HepG2 (cell line): ENCODE results near the gene ATAD3C. TPM values are rescaled to one million over a fixed set of nuclear protein-coding genes. Genes with fewer than 3 reads are reported as not detected.

Source experiments
- ARID2 ChIP-seq: sonication (generic); formaldehyde crosslinking; IDR thresholded peaks from 2 replicates; pipeline ENCODE4 v1.8.1; 2022; ENCODE audit warnings: mild to moderate bottlenecking, missing genetic modification reagents, borderline replicate concordance
- ATF2 ChIP-seq: sonication (generic); formaldehyde crosslinking; IDR thresholded peaks from 2 replicates; pipeline ENCODE4 v1.4.0; 2020; ENCODE audit warnings: missing genetic modification reagents
- BCL3 ChIP-seq: sonication (generic); formaldehyde crosslinking; IDR thresholded peaks from 2 replicates; pipeline ENCODE4 v1.5.1; 2020; ENCODE audit warnings: mild to moderate bottlenecking, missing genetic modification reagents, moderate library complexity
- CREBL2 ChIP-seq: sonication (generic); formaldehyde crosslinking; IDR thresholded peaks from 2 replicates; pipeline ENCODE4 v1.8.1; 2023; ENCODE audit warnings: missing genetic modification reagents, mild to moderate bottlenecking, borderline replicate concordance
- DBP ChIP-seq: sonication (generic); formaldehyde crosslinking; IDR thresholded peaks from 2 replicates; pipeline ENCODE4 v1.4.0; 2020; ENCODE audit warnings: missing genetic modification reagents; ENCODE audit errors: not compliant biosample characterization
- E2F5 ChIP-seq: sonication (generic); formaldehyde crosslinking; conservative IDR thresholded peaks from 2 replicates; pipeline ENCODE4 v1.4.0; 2020; ENCODE audit warnings: missing genetic modification reagents
- FLYWCH1 ChIP-seq: sonication (generic); formaldehyde crosslinking; IDR thresholded peaks from 2 replicates; pipeline ENCODE4 v1.8.1; 2023; ENCODE audit warnings: mild to moderate bottlenecking, missing genetic modification reagents
- KAT2B ChIP-seq: fragments of 150-350 bp; IDR thresholded peaks from 2 replicates; pipeline ENCODE4 v1.6.1; 2014; ENCODE audit warnings: low read depth, low read length, borderline replicate concordance
- MATR3 ChIP-seq: sonication (generic); formaldehyde crosslinking; IDR thresholded peaks from 2 replicates; pipeline ENCODE4 v1.4.0; 2020; ENCODE audit warnings: missing genetic modification reagents
- NR2F2 ChIP-seq: IDR thresholded peaks from 2 replicates; pipeline ENCODE4 v1.6.1; 2012; ENCODE audit warnings: low read depth, inconsistent platforms, borderline replicate concordance
- RBFOX2 ChIP-seq: fragments of 200-400 bp; formaldehyde crosslinking; IDR thresholded peaks from 2 replicates; pipeline ENCODE4 v1.6.1; 2017; ENCODE audit warnings: low read depth, mild to moderate bottlenecking, low read length
- SKI ChIP-seq: fragments of 450-650 bp; IDR thresholded peaks from one replicate; pipeline ENCODE4 v1.6.1; 2018; ENCODE audit warnings: mild to moderate bottlenecking; ENCODE audit not compliant: partially characterized antibody
- TFAP4 ChIP-seq: sonication (generic); IDR thresholded peaks from 2 replicates; pipeline ENCODE4 v1.6.1; 2016; ENCODE audit warnings: low read depth, borderline replicate concordance
- THAP9 ChIP-seq: sonication (generic); formaldehyde crosslinking; IDR thresholded peaks from 2 replicates; pipeline ENCODE4; 2020; ENCODE audit warnings: missing genetic modification reagents, mild to moderate bottlenecking, borderline replicate concordance
- ZFP90 ChIP-seq: sonication (generic); formaldehyde crosslinking; IDR thresholded peaks from 2 replicates; pipeline ENCODE4 v1.8.0; 2022; ENCODE audit warnings: missing genetic modification reagents, mild to moderate bottlenecking, inconsistent platforms, borderline replicate concordance
- ZNF547 ChIP-seq: sonication (generic); formaldehyde crosslinking; IDR thresholded peaks from 2 replicates; pipeline ENCODE4 v1.5.1; 2020; ENCODE audit warnings: mild to moderate bottlenecking, missing genetic modification reagents
- ZNF670 ChIP-seq: sonication (generic); formaldehyde crosslinking; IDR thresholded peaks from 2 replicates; pipeline ENCODE4 v1.8.0; 2022; ENCODE audit warnings: mild to moderate bottlenecking, missing genetic modification reagents, borderline replicate concordance
- ZNF784 ChIP-seq: sonication (generic); formaldehyde crosslinking; IDR thresholded peaks from 2 replicates; pipeline ENCODE4 v1.5.1; 2020; ENCODE audit warnings: missing genetic modification reagents, mild to moderate bottlenecking, borderline replicate concordance
- polyA plus RNA-seq, 8 experiments: library from polyadenylated mRNA; depleted of rRNA in 3 of 8; stranded (reverse) in 7 of 8; unstranded in 1 of 8; fragments of >200 nt; fragmentation: Illumina TruSeq in 4 of 8; extraction: Trizol in 4 of 8; gene quantifications; 2 replicates each; pipeline versions ENCODE4 v1.2.1 to v1.2.3, GENCODE V29; 2011 to 2016; ENCODE audit warnings: low read depth in 4 of 8, missing spikeins in 1 of 8, mixed read lengths in 1 of 8; ENCODE audit not compliant: insufficient read depth in 1 of 8
- total RNA-seq, 5 experiments: library from RNA; depleted of rRNA; stranded (reverse); fragments of >200 nt; fragmentation: Illumina TruSeq; extraction: Trizol; gene quantifications; 2 replicates each; pipeline ENCODE4 v1.2.3, GENCODE V29; 2016; ENCODE audit warnings: low read depth in 1 of 5

The ATAD3C gene
- total and polyA plus RNA-seq, 2 of the 13 experiments (the other 11 are each of a cell fraction or from before 2014, with no cell fraction given) = 2.4 to 3.2 TPM

- TF ChIP-seq THAP9 (CRISPR knock-in tag) (no peak; the same call in 1 of the 2 replicates), CREBL2 (CRISPR knock-in tag) (no peak), SKI (peak; percentile 99), ATF2 (CRISPR knock-in tag) (peak; percentile 92), MATR3 (no peak), ZNF670 (peak; percentile 88; the same call in 1 of the 2 replicates), NR2F2 (no peak), FLYWCH1 (CRISPR knock-in tag) (no peak), ZNF547 (CRISPR knock-in tag) (peak; percentile 41), ARID2 (no peak; the same call in 1 of the 2 replicates), ZNF784 (peak; percentile 45; the same call in 1 of the 2 replicates), DBP (CRISPR knock-in tag) (no peak), RBFOX2 (peak; percentile 47), E2F5 (CRISPR knock-in tag) (no peak), TFAP4 (peak; percentile 87; the same call in 1 of the 2 replicates), BCL3 (CRISPR knock-in tag) (peak; percentile 70; the same call in 1 of the 2 replicates), KAT2B (no peak), ZFP90 (CRISPR knock-in tag) (peak; percentile 91)
Measured at GRCh38 chr1:1400576-1401456, 48.7 kb upstream of the ATAD3C start (continued).
